Measurements from ENCODE around the gene RRAS. TPM values are rescaled to one million over a fixed set of nuclear protein-coding genes. Genes with fewer than 3 reads are reported as not detected.

Gene RRAS
- total RNA-seq = 10 to 100 TPM in 3 of 4 donors, 1 to 10 TPM in 1; 6.3 to 40.8 (median 12.8) TPM

DNA sequence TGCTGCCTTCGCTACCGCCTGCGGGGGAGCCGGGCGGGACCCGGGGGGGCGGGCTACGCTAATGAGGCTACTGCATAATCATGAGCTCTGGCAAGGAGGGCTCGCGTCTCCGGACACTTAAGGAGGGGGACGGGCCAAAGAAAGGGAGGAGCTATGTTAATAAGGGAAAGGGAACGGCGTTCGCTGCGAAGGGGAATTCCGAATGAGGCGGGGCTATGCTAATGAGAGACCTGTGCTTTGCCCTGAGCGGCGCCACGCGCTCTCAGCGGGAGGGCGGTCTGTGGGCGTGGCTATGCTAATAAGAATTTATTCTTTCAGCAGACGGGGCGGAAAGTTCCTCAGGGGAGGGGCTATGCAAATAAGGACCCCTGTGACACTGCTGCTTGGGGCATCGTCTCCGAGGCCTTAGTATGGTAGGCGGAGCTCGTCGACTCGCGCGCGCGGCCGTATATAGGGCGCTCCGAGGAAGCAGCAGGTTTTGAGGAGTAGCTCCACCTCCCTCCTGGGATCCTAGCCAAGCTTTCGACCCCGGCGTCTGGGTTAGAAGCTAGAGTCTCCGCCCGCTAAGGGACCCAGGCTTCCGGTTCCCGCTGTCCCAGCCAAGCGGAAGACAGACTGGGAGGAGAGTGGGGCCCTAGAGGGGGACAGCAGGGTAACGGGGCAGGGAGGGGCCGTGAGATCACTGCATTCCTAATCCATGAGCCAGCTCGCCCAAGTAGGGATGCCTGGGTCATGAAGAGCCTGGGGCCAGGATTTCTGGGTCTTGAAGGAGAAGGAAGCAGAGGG, at the start of gene RRAS:
RRAS (minus strand) TSS at position 31 of the 786 bp plus-strand sequence. CDS start 45 bp downstream, outside the sequence.
- peak; percentile 99 for DNase-seq
- Histone ChIP-seq H3K4me1 (peaks cover 38 to 89% (median 52%) of the 10 kb centered on the region in 3 donors), H3K4me3 (peak within 1 kb of the TSS; percentile 54 to 97 (median 88)), H3K27ac (peak within 1 kb of the TSS; percentile 97 to 98 (median 98)), H3K9me3 (no peaks in the 10 kb centered on the region), H3K27me3 (no peaks in the 10 kb centered on the region), H3K36me3 (peaks cover 0 to 10% (median 0%) of the 10 kb centered on the region in 3 donors)
- WGBS, 2 donors = 0 to 1% methylated on average over 26 to 36 of the region's 51 CpGs
- intact Hi-C loops (cut with DNase I) = no loop called here
- TF ChIP-seq, protein P1, sequence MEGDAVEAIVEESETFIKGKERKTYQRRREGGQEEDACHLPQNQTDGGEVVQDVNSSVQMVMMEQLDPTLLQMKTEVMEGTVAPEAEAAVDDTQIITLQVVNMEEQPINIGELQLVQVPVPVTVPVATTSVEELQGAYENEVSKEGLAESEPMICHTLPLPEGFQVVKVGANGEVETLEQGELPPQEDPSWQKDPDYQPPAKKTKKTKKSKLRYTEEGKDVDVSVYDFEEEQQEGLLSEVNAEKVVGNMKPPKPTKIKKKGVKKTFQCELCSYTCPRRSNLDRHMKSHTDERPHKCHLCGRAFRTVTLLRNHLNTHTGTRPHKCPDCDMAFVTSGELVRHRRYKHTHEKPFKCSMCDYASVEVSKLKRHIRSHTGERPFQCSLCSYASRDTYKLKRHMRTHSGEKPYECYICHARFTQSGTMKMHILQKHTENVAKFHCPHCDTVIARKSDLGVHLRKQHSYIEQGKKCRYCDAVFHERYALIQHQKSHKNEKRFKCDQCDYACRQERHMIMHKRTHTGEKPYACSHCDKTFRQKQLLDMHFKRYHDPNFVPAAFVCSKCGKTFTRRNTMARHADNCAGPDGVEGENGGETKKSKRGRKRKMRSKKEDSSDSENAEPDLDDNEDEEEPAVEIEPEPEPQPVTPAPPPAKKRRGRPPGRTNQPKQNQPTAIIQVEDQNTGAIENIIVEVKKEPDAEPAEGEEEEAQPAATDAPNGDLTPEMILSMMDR (IDR thresholded peaks at IDR 0.05) = peak in 1 of 6 experiments; percentile 12
- TF ChIP-seq POLR2A (IDR thresholded peaks at IDR 0.05) = peak in 3 of 4 donors; percentile 18 to 92 (median 81)

DNA sequence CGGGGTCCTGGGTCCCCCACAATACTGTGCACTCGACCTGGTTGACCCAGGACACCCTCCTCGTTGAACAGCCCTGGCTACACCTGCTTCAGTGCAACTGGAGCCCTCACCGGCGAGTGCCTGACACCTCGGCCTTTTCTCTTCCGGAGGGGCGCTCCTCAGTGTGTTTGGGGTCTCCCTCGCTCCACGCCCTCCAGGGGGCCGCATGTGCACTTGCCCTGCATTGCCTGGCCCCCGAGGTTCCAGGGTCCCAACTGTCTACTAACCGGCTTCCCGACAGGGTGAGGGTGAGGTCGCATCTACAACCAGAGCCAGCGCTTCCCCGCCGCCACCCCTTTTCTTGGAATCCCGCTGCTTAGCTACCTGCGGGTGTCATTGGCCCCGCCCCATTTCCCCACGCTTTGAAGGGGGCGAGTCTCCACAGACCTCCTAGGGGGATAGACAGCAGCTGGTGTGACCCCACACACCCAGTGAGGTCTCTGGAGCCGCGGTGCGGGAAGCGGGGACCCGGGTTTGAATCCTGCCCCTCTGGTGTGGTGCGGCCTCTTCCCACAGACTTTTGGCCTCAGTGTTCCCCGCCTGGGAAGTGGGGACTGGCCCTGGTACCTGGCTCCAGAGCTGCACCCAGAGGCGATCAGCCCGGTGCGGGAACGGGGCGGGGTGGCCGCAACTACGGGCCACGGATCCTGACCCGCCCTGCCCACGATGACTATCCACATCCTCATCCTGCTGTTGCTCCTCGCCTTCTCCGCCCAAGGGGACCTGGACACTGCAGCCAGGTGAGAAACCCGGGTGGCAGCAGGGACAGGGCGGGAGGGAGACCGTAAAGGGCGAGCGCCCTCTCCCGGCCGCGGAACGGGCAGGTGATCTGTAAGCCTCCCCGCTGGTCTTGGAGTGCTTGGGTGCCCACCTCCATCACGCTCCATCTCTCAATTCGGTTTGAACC, 49.5 kb upstream of the RRAS start, which contains the start of gene ADM5:
ADM5 (plus strand) TSS at position 462 of the 946 bp plus-strand sequence; CDS start at position 706, 244 bp downstream.
- 12 to 56% methylated on average over 15 to 16 of the region's 54 CpGs for whole genome bisulfite sequencing, 2 donors
- TF ChIP-seq POLR2A (IDR thresholded peaks at IDR 0.05) = no peak
- TF ChIP-seq, protein P1 (IDR thresholded peaks at IDR 0.05) = peak in 4 of 6 experiments; percentile 40 to 68 (median 49)
- H3K4me3 ChIP-seq = peak within 1 kb of the TSS; percentile 29 to 70 (median 52)
- H3K27ac ChIP-seq = peak within 1 kb of the TSS; percentile 61 to 80 (median 72)
- peaks cover 12 to 45% (median 13%) of the 10 kb centered on the region in 3 donors for H3K36me3 ChIP-seq
- no peaks in the 10 kb centered on the region for H3K9me3 ChIP-seq
- peaks cover 0 to 35% (median 0%) of the 10 kb centered on the region in 4 donors for H3K27me3 ChIP-seq
- intact Hi-C loops (cut with DNase I) = no loop called here
- peaks cover 16 to 57% (median 29%) of the 10 kb centered on the region in 3 donors for H3K4me1 ChIP-seq
- DNase-seq = no peak

DNA sequence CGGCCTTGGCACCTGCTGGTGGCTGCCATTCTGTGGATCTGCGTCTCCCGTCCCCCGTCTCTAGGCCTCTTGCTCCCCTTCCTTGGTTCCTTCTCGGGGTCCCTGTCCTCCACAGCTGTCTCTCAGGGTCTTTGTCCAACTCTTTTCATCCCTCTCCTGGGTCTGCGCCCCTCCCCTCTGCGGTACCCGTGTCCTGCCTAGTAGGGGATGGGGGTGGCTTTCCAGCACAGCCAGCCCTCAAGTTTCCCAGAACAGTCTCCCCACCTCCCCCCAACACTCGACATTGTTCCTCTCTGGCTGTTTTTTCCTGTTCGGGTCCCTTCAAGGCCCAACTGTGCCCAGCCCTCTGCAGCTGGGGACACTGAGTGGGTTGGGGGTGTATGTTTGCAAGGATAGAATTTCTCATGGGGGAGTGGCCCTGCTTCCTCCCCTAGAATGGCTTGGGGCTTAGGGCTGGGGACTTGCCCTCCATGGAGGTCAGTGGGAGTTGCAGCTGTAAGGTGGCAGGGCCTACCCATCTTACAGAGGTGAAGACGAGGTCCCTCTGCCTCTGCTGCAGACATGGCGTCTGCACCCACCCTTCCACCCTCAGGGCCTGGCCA, 48.7 kb upstream of the RRAS start:
- peak overlapping the region in 3 of 4 donors; percentile 51 to 70 (median 53) for H3K4me3 ChIP-seq
- no peaks in the 10 kb centered on the region for H3K9me3 ChIP-seq
- H3K27ac ChIP-seq = peak overlapping the region in 3 of 4 donors; percentile 49 to 80 (median 64)
- H3K27me3 ChIP-seq = peaks cover 0 to 35% (median 0%) of the 10 kb centered on the region in 4 donors
- WGBS, 2 donors = 66 to 69% methylated on average over 11 to 12 of the region's 12 CpGs
- H3K4me1 ChIP-seq = peaks cover 16 to 57% (median 29%) of the 10 kb centered on the region in 3 donors
- TF ChIP-seq POLR2A (IDR thresholded peaks at IDR 0.05) = no peak
- TF ChIP-seq, protein P1 (IDR thresholded peaks at IDR 0.05) = no peak
- intact Hi-C loops (cut with DNase I) = no loop called here
- H3K36me3 ChIP-seq = peaks cover 16 to 53% (median 20%) of the 10 kb centered on the region in 3 donors
- DNase-seq = no peak

DNA sequence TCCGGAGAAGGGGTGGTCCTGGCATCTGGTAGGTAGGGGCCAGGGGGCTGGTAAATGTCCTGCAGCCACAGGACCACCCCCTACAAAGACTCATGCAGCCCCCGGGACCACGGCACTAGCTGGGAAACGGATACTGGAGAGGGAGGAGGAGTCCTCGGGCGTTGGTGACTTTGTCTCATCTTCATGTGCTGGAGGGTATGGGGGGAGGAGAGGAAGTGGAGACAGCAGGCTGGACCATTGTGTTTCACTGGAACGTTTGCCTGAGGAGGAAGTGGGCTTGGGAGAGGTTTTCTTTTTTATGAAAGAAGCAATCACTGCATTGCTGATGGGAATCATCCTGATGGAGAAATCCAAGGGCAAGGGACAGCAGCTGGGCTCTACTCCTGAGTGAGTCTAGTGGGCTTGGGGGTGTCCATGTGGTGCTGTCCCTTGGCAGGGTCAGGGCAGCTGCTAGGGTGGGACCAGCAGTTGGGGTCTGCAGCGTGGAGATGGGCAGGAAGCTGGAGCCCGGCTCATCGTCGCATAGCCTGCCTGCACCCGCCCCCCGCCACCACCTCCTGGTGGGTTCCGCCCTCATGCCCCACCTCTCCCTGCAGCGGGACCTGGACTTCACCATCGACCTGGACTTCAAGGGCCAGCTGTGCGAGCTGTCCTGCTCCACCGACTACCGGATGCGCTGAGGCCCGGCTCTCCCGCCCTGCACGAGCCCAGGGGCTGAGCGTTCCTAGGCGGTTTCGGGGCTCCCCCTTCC, 47.8 kb upstream of the RRAS start:
- WGBS, 2 donors = 45 to 54% methylated on average over 6 to 8 of the region's 26 CpGs
- H3K36me3 ChIP-seq = peaks cover 17 to 62% (median 26%) of the 10 kb centered on the region in 3 donors
- peak overlapping the region in 3 of 4 donors; percentile 35 to 80 (median 55) for H3K27ac ChIP-seq
- TF ChIP-seq, protein P1 (IDR thresholded peaks at IDR 0.05) = no peak
- TF ChIP-seq POLR2A (IDR thresholded peaks at IDR 0.05) = no peak
- no peaks in the 10 kb centered on the region for H3K9me3 ChIP-seq
- H3K27me3 ChIP-seq = peaks cover 0 to 35% (median 0%) of the 10 kb centered on the region in 4 donors
- intact Hi-C loops (cut with DNase I) = no loop called here
- peak overlapping the region in 3 of 4 donors; percentile 14 to 70 (median 29) for H3K4me3 ChIP-seq
- DNase-seq = no peak
- H3K4me1 ChIP-seq = peaks cover 16 to 57% (median 29%) of the 10 kb centered on the region in 3 donors

All from esophagus squamous epithelium (tissue), 5 donors.